HEK293 (cell line): ENCODE results near the gene CHORDC1.

Source experiments
- CTCF ChIA-PET: fragments of 350-600 bp; formaldehyde crosslinking; extraction: SDS; loops from one replicate; lab custom pipeline; 2021; ENCODE audit warnings: antibody characterized with exemption; lab: Yijun Ruan, JAX
- POLR2A ChIA-PET: fragments of 300-600 bp; formaldehyde crosslinking; extraction: SDS; loops from one replicate; lab custom pipeline; 2020; ENCODE audit warnings: antibody characterized with exemption, inconsistent platforms; lab: Yijun Ruan, JAX
- H3K27ac ChIP-seq: fragments of 200-500 bp; sonication (Bioruptor generic); 2 replicates; pipeline ENCODE4 v1.5.1; 2014; ENCODE audit warnings: low read depth, low read length, control low read depth, inconsistent platforms; ENCODE audit errors: extremely low read depth
- H3K36me3 ChIP-seq, 2 experiments: fragments of 200-500 bp in 1 of 2; sonication (Bioruptor generic) in 1 of 2; 1 replicate in 1 of 2; 2 replicates in 1 of 2; pipeline ENCODE4 v1.5.1; 2014 to 2017; ENCODE audit warnings: inconsistent platforms in 2 of 2, low read length in 2 of 2; ENCODE audit not compliant: control insufficient read depth in 2 of 2, insufficient read depth in 1 of 2
- H3K4me1 ChIP-seq: fragments of 200-500 bp; sonication (Bioruptor generic); 2 replicates; pipeline ENCODE4 v1.5.1; 2014; ENCODE audit warnings: mild to moderate bottlenecking, low read length, inconsistent platforms; ENCODE audit not compliant: control insufficient read depth, insufficient read depth
- H3K4me3 ChIP-seq: 2 replicates; pipeline ENCODE4 v1.5.1; 2011; ENCODE audit warnings: low read depth, mild to moderate bottlenecking, control low read depth, low read length, moderate library complexity
- H3K9me3 ChIP-seq: fragments of 200-500 bp; sonication (Bioruptor generic); 2 replicates; pipeline ENCODE4 v1.5.1; 2014; ENCODE audit warnings: low read depth, low read length, inconsistent platforms; ENCODE audit not compliant: control insufficient read depth, insufficient read depth
- GLIS1 ChIP-seq: fragments of 450-650 bp; formaldehyde crosslinking; IDR thresholded peaks from 2 replicates; pipeline ENCODE4 v1.5.1; 2016; ENCODE audit warnings: missing biosample characterization, missing genetic modification characterization
- PBX3 ChIP-seq: sonication (generic); formaldehyde crosslinking; IDR thresholded peaks from 2 replicates; pipeline ENCODE4 v1.8.1; 2022; ENCODE audit warnings: mild to moderate bottlenecking, moderate library complexity, missing genetic modification reagents
- PRDM10 ChIP-seq: fragments of 450-650 bp; formaldehyde crosslinking; IDR thresholded peaks from 2 replicates; pipeline ENCODE4 v1.5.1; 2016; ENCODE audit warnings: missing biosample characterization, missing genetic modification characterization
- PRDM4 ChIP-seq: fragments of 450-650 bp; formaldehyde crosslinking; IDR thresholded peaks from 2 replicates; pipeline ENCODE4 v1.5.1; 2017; ENCODE audit warnings: missing biosample characterization, missing genetic modification characterization
- REST ChIP-seq: fragments of 450-650 bp; formaldehyde crosslinking; IDR thresholded peaks from 2 replicates; pipeline ENCODE4 v1.5.1; 2016; ENCODE audit warnings: missing biosample characterization, missing genetic modification characterization
- SCRT1 ChIP-seq: fragments of 450-650 bp; formaldehyde crosslinking; IDR thresholded peaks from 2 replicates; pipeline ENCODE4 v1.5.1; 2016; ENCODE audit warnings: missing biosample characterization, missing genetic modification characterization, borderline replicate concordance
- YY1 ChIP-seq: fragments of 450-650 bp; formaldehyde crosslinking; IDR thresholded peaks from 2 replicates; pipeline ENCODE4 v1.5.1; 2018; ENCODE audit warnings: missing biosample characterization, missing genetic modification characterization
- YY2 ChIP-seq: fragments of 450-650 bp; formaldehyde crosslinking; IDR thresholded peaks from 2 replicates; pipeline ENCODE4 v1.5.1; 2016; ENCODE audit warnings: missing biosample characterization, missing genetic modification characterization
- ZBTB8A ChIP-seq: fragments of 450-650 bp; formaldehyde crosslinking; IDR thresholded peaks from 2 replicates; pipeline ENCODE4 v1.5.1; 2016; ENCODE audit warnings: missing biosample characterization, missing genetic modification characterization
- ZFP69B ChIP-seq: fragments of 450-650 bp; formaldehyde crosslinking; IDR thresholded peaks from 2 replicates; pipeline ENCODE4 v1.5.1; 2016; ENCODE audit warnings: missing biosample characterization, missing genetic modification characterization
- ZIC2 ChIP-seq: fragments of 450-650 bp; formaldehyde crosslinking; IDR thresholded peaks from 2 replicates; pipeline ENCODE4 v1.5.1; 2016; ENCODE audit warnings: missing biosample characterization, missing genetic modification characterization
- ZNF140 ChIP-seq: fragments of 450-650 bp; formaldehyde crosslinking; IDR thresholded peaks from 2 replicates; pipeline ENCODE4 v1.5.1; 2016; ENCODE audit warnings: missing biosample characterization, missing genetic modification characterization
- ZNF146 ChIP-seq: fragments of 450-650 bp; formaldehyde crosslinking; IDR thresholded peaks from 2 replicates; pipeline ENCODE4 v1.5.1; 2016; ENCODE audit warnings: missing biosample characterization, missing genetic modification characterization
- ZNF16 ChIP-seq: fragments of 450-650 bp; formaldehyde crosslinking; IDR thresholded peaks from 2 replicates; pipeline ENCODE4 v1.5.1; 2016; ENCODE audit warnings: low read depth, missing biosample characterization, missing genetic modification characterization
- ZNF19 ChIP-seq: fragments of 450-650 bp; formaldehyde crosslinking; IDR thresholded peaks from 2 replicates; pipeline ENCODE4; 2016; ENCODE audit warnings: missing biosample characterization, missing genetic modification characterization, low read depth
- ZNF24 ChIP-seq: fragments of 450-650 bp; formaldehyde crosslinking; IDR thresholded peaks from 2 replicates; pipeline ENCODE4 v1.5.1; 2016; ENCODE audit warnings: missing biosample characterization, missing genetic modification characterization
- ZNF292 ChIP-seq: fragments of 450-650 bp; formaldehyde crosslinking; IDR thresholded peaks from 2 replicates; pipeline ENCODE4 v1.5.1; 2016; ENCODE audit warnings: low read depth, missing biosample characterization, missing genetic modification characterization, borderline replicate concordance
- ZNF510 ChIP-seq: fragments of 450-650 bp; formaldehyde crosslinking; IDR thresholded peaks from 2 replicates; pipeline ENCODE4 v1.5.1; 2018; ENCODE audit warnings: mild to moderate bottlenecking, missing genetic modification characterization, missing biosample characterization; ENCODE audit not compliant: insufficient replicate concordance
- ZNF513 ChIP-seq: fragments of 450-650 bp; IDR thresholded peaks from 2 replicates; pipeline ENCODE4 v1.5.1; 2018; ENCODE audit warnings: missing biosample characterization, missing genetic modification characterization
- ZNF521 ChIP-seq: fragments of 450-650 bp; formaldehyde crosslinking; IDR thresholded peaks from 2 replicates; pipeline ENCODE4 v1.5.1; 2017; ENCODE audit warnings: missing biosample characterization, mild to moderate bottlenecking, missing genetic modification characterization
- ZNF530 ChIP-seq: fragments of 450-650 bp; formaldehyde crosslinking; IDR thresholded peaks from 2 replicates; pipeline ENCODE4 v1.5.1; 2016; ENCODE audit warnings: low read depth, missing biosample characterization, missing genetic modification characterization
- ZNF580 ChIP-seq: fragments of 450-650 bp; formaldehyde crosslinking; IDR thresholded peaks from 2 replicates; pipeline ENCODE4 v1.5.1; 2016; ENCODE audit warnings: missing biosample characterization, missing genetic modification characterization
- ZNF701 ChIP-seq: fragments of 450-650 bp; formaldehyde crosslinking; IDR thresholded peaks from 2 replicates; pipeline ENCODE4 v1.5.1; 2016; ENCODE audit warnings: missing biosample characterization, missing genetic modification characterization
- ZXDB ChIP-seq: fragments of 450-650 bp; formaldehyde crosslinking; IDR thresholded peaks from 2 replicates; pipeline ENCODE4 v1.5.1; 2016; ENCODE audit warnings: missing biosample characterization, missing genetic modification characterization

CHORDC1 gene

GRCh38 chr11:90237004-90237403 lies 14.2 kb upstream of the CHORDC1 start:
- ChIA-PET POLR2A (no interaction called here), CTCF (interaction anchor here (1.1 to 1.7 kb wide), 2 partner anchors 19 to 32 kb away, joined by 3 to 9 read pairs; no protein-coding TSS in a partner anchor)
- no peak for TF ChIP-seq GLIS1
- TF ChIP-seq ZFP69B (tag by site-specific recombination) = no peak
- TF ChIP-seq SCRT1 (tag by site-specific recombination) = no peak
- TF ChIP-seq ZNF19 (tag by site-specific recombination) = no peak
- no peak for TF ChIP-seq ZNF16 (tag by site-specific recombination)
- no peak for TF ChIP-seq ZNF701 (tag by site-specific recombination)
- TF ChIP-seq ZNF521 (tag by site-specific recombination) = no peak
- no peak for TF ChIP-seq REST (tag by site-specific recombination)
- no peak for TF ChIP-seq ZXDB (tag by site-specific recombination)
- no peak for TF ChIP-seq PBX3 (CRISPR knock-in tag)
- no peak for TF ChIP-seq YY1 (tag by site-specific recombination)
- no peak for TF ChIP-seq YY2 (tag by site-specific recombination)
- no peak for TF ChIP-seq ZNF292 (tag by site-specific recombination)
- no peak for TF ChIP-seq ZNF146 (tag by site-specific recombination)
- TF ChIP-seq ZBTB8A (tag by site-specific recombination) = no peak
- no peak for TF ChIP-seq ZNF140 (tag by site-specific recombination)
- no peak for TF ChIP-seq ZNF510 (tag by site-specific recombination)
- no peak for TF ChIP-seq ZIC2 (tag by site-specific recombination)
- no peak for TF ChIP-seq ZNF530
- TF ChIP-seq, all 188 proteins: peak for 0
- Histone ChIP-seq H3K27ac (no peak overlapping the region), H3K9me3 (no peaks in the 10 kb centered on the region), H3K36me3 (no peaks in the 10 kb centered on the region), H3K4me1 (no peaks in the 10 kb centered on the region), H3K4me3 (no peak overlapping the region)

- Histone ChIP-seq H3K4me3 (no peak overlapping the region), H3K27ac (no peak overlapping the region), H3K9me3 (no peaks in the 10 kb centered on the region), H3K4me1 (no peaks in the 10 kb centered on the region), H3K36me3 (no peaks in the 10 kb centered on the region)
- POLR2A ChIA-PET = no interaction called here
- CTCF ChIA-PET = interaction anchor here (1.5 to 1.7 kb wide), 2 partner anchors 15 to 31 kb away, joined by 5 to 9 read pairs; no protein-coding TSS in a partner anchor
- TF ChIP-seq ZNF580 (no peak), ZNF513 (tag by site-specific recombination) (no peak), PRDM10 (tag by site-specific recombination) (no peak), ZNF24 (tag by site-specific recombination) (no peak), PRDM4 (tag by site-specific recombination) (no peak)
Measured at GRCh38 chr11:90235526-90235925, 12.7 kb upstream of the CHORDC1 start.
